ENCODE measurements around the gene RAD51C.

GRCh38 chr17:58734811-58735210 lies 42.4 kb downstream of the RAD51C start:
- TF ChIP-seq POLR2A (IDR thresholded peaks at IDR 0.05) (no peak), CTCF (IDR thresholded peaks at IDR 0.05) (no peak)

All from uterus (tissue), 2 donors.